BLaER1 (cell line): ENCODE data around the gene GABRA6.
"Not testable (repeated sequence)": the region's sequence is repeated elsewhere in the genome, so short reads cannot be mapped to it uniquely, and the experiment has no call there.

Experiments
- H3K27ac ChIP-seq: shearing (Covaris generic); formaldehyde crosslinking; 2 replicates; pipeline ENCODE4 v1.8.1; 2022
- H3K27me3 ChIP-seq: shearing (Covaris generic); formaldehyde crosslinking; 2 replicates; pipeline ENCODE4 v1.8.1; 2022
- H3K36me3 ChIP-seq: shearing (Covaris generic); formaldehyde crosslinking; 2 replicates; pipeline ENCODE4 v1.8.1; 2022
- H3K4me1 ChIP-seq: shearing (Covaris generic); formaldehyde crosslinking; 2 replicates; pipeline ENCODE4 v1.8.1; 2022
- H3K4me2 ChIP-seq: shearing (Covaris generic); formaldehyde crosslinking; 2 replicates; pipeline ENCODE4 v1.8.1; 2022
- H3K4me3 ChIP-seq: shearing (Covaris generic); formaldehyde crosslinking; 2 replicates; pipeline ENCODE4 v1.8.1; 2022
- H3K9ac ChIP-seq: shearing (Covaris generic); formaldehyde crosslinking; 2 replicates; pipeline ENCODE4 v1.8.1; 2022
- H3K9me3 ChIP-seq: shearing (Covaris generic); formaldehyde crosslinking; 2 replicates; pipeline ENCODE4 v1.8.1; 2022
- H4K20me1 ChIP-seq: shearing (Covaris generic); formaldehyde crosslinking; 2 replicates; pipeline ENCODE4 v1.8.1; 2022
- Cebpa-rat ChIP-seq: shearing (Covaris generic); IDR thresholded peaks from 2 replicates; pipeline ENCODE4 v1.8.1; 2022

Gene GABRA6

DNA sequence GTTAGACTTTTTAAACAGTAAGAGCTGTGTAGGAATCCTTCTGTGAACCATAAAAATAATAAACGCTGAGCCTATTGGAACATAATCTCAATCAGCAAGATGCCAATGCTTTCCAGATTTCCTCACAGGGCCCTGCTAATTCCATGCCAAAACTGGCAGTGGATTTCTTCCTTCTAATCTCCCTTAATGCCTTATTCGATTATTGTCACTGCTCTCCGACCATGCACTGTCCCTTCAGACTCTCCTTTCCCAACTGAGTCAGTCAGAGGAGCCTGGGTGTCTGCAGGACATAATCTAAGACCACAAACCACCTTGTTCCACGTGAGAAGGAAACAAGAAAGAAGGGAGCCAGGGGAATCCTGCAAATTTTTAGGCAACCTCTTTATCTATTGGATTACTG is at the start of gene GABRA6:
TSS of gene GABRA6 (plus strand) at position 261 of the 400 bp plus-strand sequence. CDS start 269 bp downstream, outside the sequence.
- H3K9me3 ChIP-seq: no peaks in the 10 kb centered on the region
- no peaks in the 10 kb centered on the region for H3K4me1 ChIP-seq
- H3K36me3 ChIP-seq: no peaks in the 10 kb centered on the region
- TF ChIP-seq Cebpa-rat: no peak
- H3K27ac ChIP-seq: no peak within 1 kb of the TSS
- H3K27me3 ChIP-seq: no peaks in the 10 kb centered on the region
- H3K4me2 ChIP-seq: no peak within 1 kb of the TSS
- no peaks in the 10 kb centered on the region for H4K20me1 ChIP-seq
- no peak within 1 kb of the TSS for H3K4me3 ChIP-seq
- no peak within 1 kb of the TSS for H3K9ac ChIP-seq

GRCh38 chr5:161637591-161637990 is 47.9 kb upstream of the GABRA6 start:
- Histone ChIP-seq H4K20me1 (no peaks in the 10 kb centered on the region), H3K9me3 (no peaks in the 10 kb centered on the region), H3K36me3 (no peaks in the 10 kb centered on the region), H3K9ac (no peak overlapping the region), H3K27me3 (no peaks in the 10 kb centered on the region), H3K4me1 (no peaks in the 10 kb centered on the region), H3K4me2 (no peak overlapping the region), H3K27ac (no peak overlapping the region), H3K4me3 (no peak overlapping the region)
- TF ChIP-seq Cebpa-rat: no peak

DNA sequence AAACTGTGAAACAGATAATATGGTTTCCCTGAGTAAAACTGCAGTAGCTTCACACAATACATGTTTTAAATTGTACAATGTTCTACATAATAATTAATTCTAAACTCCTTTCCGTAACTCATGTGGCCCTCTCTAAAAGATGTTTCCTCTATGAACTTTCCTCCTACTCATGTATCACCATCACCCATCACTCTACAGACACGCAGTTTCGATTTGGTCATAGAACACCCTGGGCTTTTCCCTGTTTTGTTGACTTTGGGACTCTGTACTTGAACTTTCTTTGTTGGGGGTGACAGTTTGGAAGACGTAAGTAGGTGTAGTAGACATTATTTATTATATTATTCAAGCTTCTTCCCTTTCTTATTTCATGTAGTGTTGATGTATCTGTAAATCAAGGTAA is 44.1 kb upstream of the GABRA6 start:
- Histone ChIP-seq H3K27ac (no peak overlapping the region), H4K20me1 (no peaks in the 10 kb centered on the region), H3K4me3 (no peak overlapping the region), H3K9ac (no peak overlapping the region), H3K36me3 (no peaks in the 10 kb centered on the region), H3K4me1 (no peaks in the 10 kb centered on the region), H3K4me2 (no peak overlapping the region), H3K9me3 (no peaks in the 10 kb centered on the region), H3K27me3 (no peaks in the 10 kb centered on the region)
- TF ChIP-seq Cebpa-rat: no peak

DNA sequence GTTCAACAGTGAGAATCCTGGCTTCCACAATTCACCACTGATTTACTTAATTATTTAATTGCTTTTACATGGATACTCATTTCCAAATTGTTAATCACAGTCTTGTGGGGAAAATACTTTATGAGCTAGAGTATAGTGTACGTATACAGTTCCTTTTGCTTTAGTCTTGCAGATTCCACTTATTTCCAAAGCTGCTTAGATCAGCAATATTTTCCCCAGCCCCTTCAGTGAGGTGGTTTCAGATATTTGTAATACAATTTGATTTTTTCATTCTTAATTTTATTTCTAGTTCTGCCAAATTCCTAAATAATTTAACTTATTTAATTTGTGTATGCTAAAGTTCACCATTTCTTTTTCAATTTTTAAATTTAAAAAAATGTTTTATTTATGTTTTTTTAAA is 40.3 kb upstream of the GABRA6 start:
- TF ChIP-seq Cebpa-rat: no peak
- no peak overlapping the region for H3K4me2 ChIP-seq
- H3K27me3 ChIP-seq: no peaks in the 10 kb centered on the region

GRCh38 chr5:161651926-161652325 is 33.6 kb upstream of the GABRA6 start:
- H3K36me3 ChIP-seq, H4K20me1 ChIP-seq, H3K9me3 ChIP-seq, H3K27me3 ChIP-seq, H3K4me3 ChIP-seq, H3K4me1 ChIP-seq, H3K9ac ChIP-seq, H3K4me2 ChIP-seq, H3K27ac ChIP-seq: not testable (repeated sequence)

More for the DNA sequence above, 40.3 kb upstream of the GABRA6 start:
- H3K9ac ChIP-seq: no peak overlapping the region
- H3K27ac ChIP-seq: no peak overlapping the region
- H4K20me1 ChIP-seq: no peaks in the 10 kb centered on the region
- H3K9me3 ChIP-seq: no peaks in the 10 kb centered on the region
- H3K36me3 ChIP-seq: no peaks in the 10 kb centered on the region
- no peaks in the 10 kb centered on the region for H3K4me1 ChIP-seq
- no peak overlapping the region for H3K4me3 ChIP-seq

DNA sequence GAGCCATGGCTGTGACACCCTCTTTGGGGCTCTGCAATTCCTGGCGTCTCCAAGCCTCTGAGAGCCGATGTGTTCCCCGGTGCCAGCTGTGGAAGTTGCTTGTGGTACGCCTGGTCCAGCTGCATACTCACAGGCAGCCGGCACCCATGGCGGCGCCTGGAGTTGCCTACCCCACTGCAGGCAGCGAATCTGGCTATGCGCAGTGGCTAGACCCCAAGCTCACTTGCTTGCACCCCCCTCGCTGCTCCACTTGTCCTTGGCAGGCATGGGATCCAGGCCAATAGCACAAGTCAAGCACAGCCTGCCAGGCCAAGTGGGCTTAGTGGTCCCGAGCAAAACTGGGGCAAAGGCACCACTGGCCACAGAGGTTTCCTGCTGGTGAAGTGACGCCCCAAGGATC is 24.7 kb upstream of the GABRA6 start:
- no peaks in the 10 kb centered on the region for H4K20me1 ChIP-seq
- H3K36me3 ChIP-seq: no peaks in the 10 kb centered on the region
- no peak overlapping the region for H3K4me2 ChIP-seq
- H3K27ac ChIP-seq: no peak overlapping the region
- H3K9ac ChIP-seq: no peak overlapping the region
- no peaks in the 10 kb centered on the region for H3K4me1 ChIP-seq
- no peak for TF ChIP-seq Cebpa-rat
- no peak overlapping the region for H3K4me3 ChIP-seq
- no peaks in the 10 kb centered on the region for H3K9me3 ChIP-seq
- no peaks in the 10 kb centered on the region for H3K27me3 ChIP-seq

GRCh38 chr5:161663431-161663830 is 22.1 kb upstream of the GABRA6 start:
- TF ChIP-seq Cebpa-rat: no peak
- no peaks in the 10 kb centered on the region for H3K36me3 ChIP-seq
- H3K9me3 ChIP-seq: no peaks in the 10 kb centered on the region
- no peak overlapping the region for H3K4me3 ChIP-seq
- no peaks in the 10 kb centered on the region for H3K27me3 ChIP-seq
- no peak overlapping the region for H3K27ac ChIP-seq
- no peak overlapping the region for H3K4me2 ChIP-seq
- H3K4me1 ChIP-seq: no peaks in the 10 kb centered on the region
- no peaks in the 10 kb centered on the region for H4K20me1 ChIP-seq
- no peak overlapping the region for H3K9ac ChIP-seq

DNA sequence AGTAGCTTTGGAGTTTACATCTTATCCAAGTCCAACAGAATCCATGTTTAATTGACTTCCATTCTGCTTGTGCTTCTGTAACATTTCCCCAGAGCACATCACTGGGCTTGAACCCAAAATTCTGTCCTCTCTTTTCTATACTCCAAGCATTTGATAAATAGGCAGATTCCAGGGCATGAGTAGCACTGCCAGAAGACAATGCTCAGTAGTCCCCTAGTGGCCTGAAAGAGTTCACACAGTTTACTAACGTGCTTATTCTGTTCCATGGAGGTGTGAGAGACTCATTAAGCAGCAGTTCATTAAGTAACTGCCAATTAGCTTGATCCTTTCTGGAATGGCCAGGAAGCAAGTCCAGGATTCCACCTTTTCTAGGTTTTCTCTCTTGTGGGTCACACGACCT is 9.4 kb upstream of the GABRA6 start:
- Histone ChIP-seq H4K20me1 (no peaks in the 10 kb centered on the region), H3K9ac (no peak overlapping the region), H3K27ac (no peak overlapping the region), H3K36me3 (no peaks in the 10 kb centered on the region), H3K9me3 (no peaks in the 10 kb centered on the region), H3K27me3 (no peaks in the 10 kb centered on the region), H3K4me2 (no peak overlapping the region), H3K4me3 (no peak overlapping the region), H3K4me1 (no peaks in the 10 kb centered on the region)
- TF ChIP-seq Cebpa-rat: no peak

GRCh38 chr5:161686149-161686548 is 628 bp downstream of the GABRA6 start:
- Histone ChIP-seq H3K27ac (no peak overlapping the region), H3K4me2 (no peak overlapping the region), H3K4me3 (no peak overlapping the region), H3K4me1 (no peaks in the 10 kb centered on the region), H3K9me3 (no peaks in the 10 kb centered on the region), H4K20me1 (no peaks in the 10 kb centered on the region), H3K27me3 (no peaks in the 10 kb centered on the region), H3K9ac (no peak overlapping the region), H3K36me3 (no peaks in the 10 kb centered on the region)
- TF ChIP-seq Cebpa-rat: no peak

GRCh38 chr5:161686881-161687280 is 1.4 kb downstream of the GABRA6 start:
- Histone ChIP-seq H4K20me1 (no peaks in the 10 kb centered on the region), H3K27me3 (no peaks in the 10 kb centered on the region), H3K36me3 (no peaks in the 10 kb centered on the region), H3K4me2 (no peak overlapping the region), H3K4me1 (no peaks in the 10 kb centered on the region), H3K9me3 (no peaks in the 10 kb centered on the region), H3K27ac (no peak overlapping the region), H3K4me3 (no peak overlapping the region), H3K9ac (no peak overlapping the region)
- TF ChIP-seq Cebpa-rat: no peak

GRCh38 chr5:161687316-161687715 is 1.8 kb downstream of the GABRA6 start:
- Histone ChIP-seq H4K20me1 (no peaks in the 10 kb centered on the region), H3K36me3 (no peaks in the 10 kb centered on the region), H3K4me1 (no peaks in the 10 kb centered on the region), H3K27me3 (no peaks in the 10 kb centered on the region), H3K4me3 (no peak overlapping the region), H3K27ac (no peak overlapping the region), H3K9me3 (no peaks in the 10 kb centered on the region), H3K4me2 (no peak overlapping the region), H3K9ac (no peak overlapping the region)
- no peak for TF ChIP-seq Cebpa-rat
